Erythroblast (primary cell): Measurements from ENCODE around the gene NBPF14.
"Not testable (repeated sequence)": the region's sequence is repeated elsewhere in the genome, so short reads cannot be mapped to it uniquely, and the experiment has no call there.

ENCODE experiments used
- GATA1 ChIP-seq: IDR thresholded peaks from 2 replicates; pipeline ENCODE4 v1.6.1; 2011; ENCODE audit warnings: low read depth, mild to moderate bottlenecking, control low read depth, low read length, moderate library complexity
- POLR2A ChIP-seq: IDR thresholded peaks from 2 replicates; pipeline ENCODE4 v1.6.1; 2011; ENCODE audit warnings: mild to moderate bottlenecking, low read length

- not testable (repeated sequence) for TF ChIP-seq POLR2A, GATA1
These were observed 66.7 kb downstream of the NBPF14 start for GRCh38 chr1:148529101-148529567.
